SK-N-SH treated with all-trans-retinoic acid at 6 μM for 48 hours (cell line): Measurements from ENCODE around the gene PRSS33.

Source experiments
- ATAC-seq: fragments of 200-7000 bp; cut with Tn5 transposase; 3 replicates; pipeline ENCODE4 v1.9.1; 2020; ENCODE audit warnings: mild to moderate bottlenecking, moderate library complexity
- ARNTL ChIP-seq: fragments of 450-650 bp; formaldehyde crosslinking; IDR thresholded peaks from 2 replicates; pipeline ENCODE4 v1.5.0; 2020; ENCODE audit warnings: low read depth, mild to moderate bottlenecking, moderate library complexity, borderline replicate concordance
- BACH2 ChIP-seq: fragments of 250-450 bp; sonication (Bioruptor Pico); IDR thresholded peaks from 2 replicates; pipeline ENCODE4 v1.9.0; 2021; ENCODE audit warnings: mild to moderate bottlenecking, borderline replicate concordance
- CREB5 ChIP-seq: fragments of 250-450 bp; sonication (Bioruptor Pico); IDR thresholded peaks from 2 replicates; pipeline ENCODE4 v1.5.1; 2020; ENCODE audit warnings: low read depth, mild to moderate bottlenecking, moderate library complexity
- CSDC2 ChIP-seq: fragments of 250-450 bp; sonication (Bioruptor Pico); IDR thresholded peaks from 2 replicates; pipeline ENCODE4 v1.5.0; 2020; ENCODE audit warnings: mild to moderate bottlenecking, moderate library complexity
- CSRNP3 ChIP-seq: fragments of 250-450 bp; sonication (Bioruptor Pico); IDR thresholded peaks from 2 replicates; pipeline ENCODE4 v1.5.1; 2021; ENCODE audit warnings: mild to moderate bottlenecking, moderate library complexity
- ESRRG ChIP-seq: fragments of 250-450 bp; sonication (Bioruptor Pico); IDR thresholded peaks from 2 replicates; pipeline ENCODE4 v1.6.1; 2021; ENCODE audit warnings: mild to moderate bottlenecking
- GLIS3 ChIP-seq: fragments of 250-450 bp; sonication (Bioruptor Pico); IDR thresholded peaks from 2 replicates; pipeline ENCODE4 v1.5.0; 2020; ENCODE audit warnings: mild to moderate bottlenecking, moderate library complexity
- ISL1 ChIP-seq: fragments of 250-450 bp; sonication (Bioruptor Pico); IDR thresholded peaks from 2 replicates; pipeline ENCODE4 v2.1.2; 2022; ENCODE audit warnings: mild to moderate bottlenecking, moderate library complexity
- OSR1 ChIP-seq: fragments of 250-450 bp; sonication (Bioruptor Pico); IDR thresholded peaks from 2 replicates; pipeline ENCODE4 v1.8.0; 2022; ENCODE audit warnings: moderate library complexity, mild to moderate bottlenecking, inconsistent platforms
- PATZ1 ChIP-seq: fragments of 250-450 bp; sonication (Bioruptor Pico); IDR thresholded peaks from 2 replicates; pipeline ENCODE4 v1.8.0; 2020; ENCODE audit warnings: mild to moderate bottlenecking, moderate library complexity, borderline replicate concordance
- POU6F1 ChIP-seq: fragments of 250-450 bp; sonication (Bioruptor Pico); IDR thresholded peaks from 2 replicates; pipeline ENCODE4 v1.8.0; 2021; ENCODE audit warnings: low read depth, mild to moderate bottlenecking, moderate library complexity, borderline replicate concordance
- PPARA ChIP-seq: fragments of 250-450 bp; sonication (Bioruptor Pico); IDR thresholded peaks from 2 replicates; pipeline ENCODE4 v1.5.0; 2020; ENCODE audit warnings: mild to moderate bottlenecking, borderline replicate concordance
- SNAI2 ChIP-seq: fragments of 250-450 bp; sonication (Bioruptor Pico); IDR thresholded peaks from 2 replicates; pipeline ENCODE4 v1.5.0; 2020; ENCODE audit warnings: mild to moderate bottlenecking, moderate library complexity
- TCF4 ChIP-seq: fragments of 250-450 bp; sonication (Bioruptor Pico); IDR thresholded peaks from 2 replicates; pipeline ENCODE4 v1.8.0; 2021; ENCODE audit warnings: mild to moderate bottlenecking, moderate library complexity, borderline replicate concordance
- TOX ChIP-seq: fragments of 250-450 bp; sonication (Bioruptor Pico); IDR thresholded peaks from 2 replicates; pipeline ENCODE4 v1.8.0; 2021; ENCODE audit warnings: mild to moderate bottlenecking, moderate library complexity, borderline replicate concordance
- TSHZ2 ChIP-seq: fragments of 250-450 bp; sonication (Bioruptor Pico); IDR thresholded peaks from 2 replicates; pipeline ENCODE4 v1.5.0; 2020; ENCODE audit warnings: mild to moderate bottlenecking, moderate library complexity
- ZC3H10 ChIP-seq: fragments of 250-450 bp; sonication (Bioruptor Pico); IDR thresholded peaks from 2 replicates; pipeline ENCODE4 v1.5.1; 2021; ENCODE audit warnings: mild to moderate bottlenecking, moderate library complexity
- ZFP3 ChIP-seq: fragments of 250-450 bp; sonication (Bioruptor Pico); IDR thresholded peaks from 2 replicates; pipeline ENCODE4 v1.5.0; 2020; ENCODE audit warnings: mild to moderate bottlenecking, moderate library complexity
- ZFP30 ChIP-seq: fragments of 450-650 bp; formaldehyde crosslinking; IDR thresholded peaks from 2 replicates; pipeline ENCODE4 v1.5.0; 2022; ENCODE audit warnings: mild to moderate bottlenecking, moderate library complexity
- ZNF565 ChIP-seq: fragments of 450-650 bp; formaldehyde crosslinking; conservative IDR thresholded peaks from 2 replicates; pipeline ENCODE4 v1.5.0; 2020; ENCODE audit warnings: low read depth, mild to moderate bottlenecking, moderate library complexity
- ZNF70 ChIP-seq: fragments of 450-650 bp; formaldehyde crosslinking; IDR thresholded peaks from 2 replicates; pipeline ENCODE4 v1.5.0; 2020; ENCODE audit warnings: mild to moderate bottlenecking, moderate library complexity
- ZNF8 ChIP-seq: fragments of 450-650 bp; formaldehyde crosslinking; IDR thresholded peaks from 2 replicates; pipeline ENCODE4 v1.5.0; 2020; ENCODE audit warnings: mild to moderate bottlenecking, moderate library complexity

PRSS33 gene

GRCh38 chr16:2743007-2743810, 44.2 kb downstream of the PRSS33 start:
- no peak for TF ChIP-seq ZFP30 (CRISPR knock-in tag)
- no peak for TF ChIP-seq CSDC2 (CRISPR knock-in tag)
- TF ChIP-seq BACH2 = no peak
- TF ChIP-seq SNAI2 = no peak
- TF ChIP-seq PATZ1 = no peak
- no peak for TF ChIP-seq OSR1 (CRISPR knock-in tag)
- no peak for TF ChIP-seq ESRRG (CRISPR knock-in tag)
- TF ChIP-seq ZC3H10 (CRISPR knock-in tag) = no peak
- no peak for TF ChIP-seq ARNTL (CRISPR knock-in tag)
- TF ChIP-seq ZNF565 (CRISPR knock-in tag) = no peak
- TF ChIP-seq TSHZ2 (CRISPR knock-in tag) = no peak
- no peak for TF ChIP-seq ZNF70 (CRISPR knock-in tag)
- no peak for TF ChIP-seq CREB5 (CRISPR knock-in tag)
- TF ChIP-seq ZFP3 (CRISPR knock-in tag) = no peak
- no peak for TF ChIP-seq POU6F1 (CRISPR knock-in tag)
- no peak for TF ChIP-seq GLIS3
- no peak for TF ChIP-seq PPARA
- no peak for TF ChIP-seq TOX (CRISPR knock-in tag)
- ATAC-seq = no peak

GRCh38 chr16:2742323-2743006, 44.9 kb downstream of the PRSS33 start:
- ATAC-seq = no peak
- TF ChIP-seq ISL1 (CRISPR knock-in tag) = no peak
- no peak for TF ChIP-seq TCF4

- TF ChIP-seq PPARA = no peak
- TF ChIP-seq ZNF8 (CRISPR knock-in tag) = no peak
- TF ChIP-seq CREB5 (CRISPR knock-in tag) = no peak
- TF ChIP-seq ISL1 (CRISPR knock-in tag) = no peak
- no peak for TF ChIP-seq CSRNP3 (CRISPR knock-in tag)
- no peak for TF ChIP-seq SNAI2
- TF ChIP-seq BACH2 = no peak
- TF ChIP-seq TOX (CRISPR knock-in tag) = no peak
- no peak for TF ChIP-seq ZNF70 (CRISPR knock-in tag)
- TF ChIP-seq CSDC2 (CRISPR knock-in tag) = no peak
- no peak for TF ChIP-seq PATZ1
- TF ChIP-seq, all 23 proteins: peak for 0
- ATAC-seq = no peak
Observed at GRCh38 chr16:2741168-2741567, 46.2 kb downstream of the PRSS33 start.
